Measurements from ENCODE around the gene FAM50B. TPM values are rescaled to one million over a fixed set of nuclear protein-coding genes. Genes with fewer than 3 reads are reported as not detected.

Gene FAM50B
- total RNA-seq, 1 donor from 2014 or later, result 0.70 TPM

GRCh38 chr6:3835785-3836184, 13.4 kb upstream of the FAM50B start:
- peak; percentile 17 for DNase-seq (ENCODE audit: extremely low spot score, unreplicated experiment)
- Mint-ChIP-seq H3K4me3 (ENCODE audit: unreplicated experiment) (no peak overlapping the region), H3K27me3 (ENCODE audit: unreplicated experiment) (no peaks in the 10 kb centered on the region), H3K9me3 (ENCODE audit: unreplicated experiment) (no peaks in the 10 kb centered on the region), H3K27ac (ENCODE audit: unreplicated experiment) (no peak overlapping the region), H3K36me3 (ENCODE audit: unreplicated experiment) (no peaks in the 10 kb centered on the region), H3K4me1 (ENCODE audit: unreplicated experiment) (peaks cover 29% of the 10 kb centered on the region)
- no peak for TF ChIP-seq CTCF (IDR thresholded peaks at IDR 0.05)

- Mint-ChIP-seq H3K27ac (ENCODE audit: unreplicated experiment) (no peak overlapping the region), H3K4me1 (ENCODE audit: unreplicated experiment) (peaks cover 37% of the 10 kb centered on the region), H3K36me3 (ENCODE audit: unreplicated experiment) (no peaks in the 10 kb centered on the region), H3K27me3 (ENCODE audit: unreplicated experiment) (no peaks in the 10 kb centered on the region), H3K9me3 (ENCODE audit: unreplicated experiment) (no peaks in the 10 kb centered on the region), H3K4me3 (ENCODE audit: unreplicated experiment) (no peak overlapping the region)
- no peak for TF ChIP-seq CTCF (IDR thresholded peaks at IDR 0.05)
- DNase-seq (ENCODE audit: extremely low spot score, unreplicated experiment), result peak; percentile 30
These were observed 12.6 kb upstream of the FAM50B start for GRCh38 chr6:3836566-3836965.

GRCh38 chr6:3837781-3838180, 11.4 kb upstream of the FAM50B start:
- Mint-ChIP-seq H3K9me3 (ENCODE audit: unreplicated experiment) (no peaks in the 10 kb centered on the region), H3K27ac (ENCODE audit: unreplicated experiment) (no peak overlapping the region), H3K4me1 (ENCODE audit: unreplicated experiment) (peaks cover 43% of the 10 kb centered on the region), H3K36me3 (ENCODE audit: unreplicated experiment) (no peaks in the 10 kb centered on the region), H3K27me3 (ENCODE audit: unreplicated experiment) (no peaks in the 10 kb centered on the region), H3K4me3 (ENCODE audit: unreplicated experiment) (no peak overlapping the region)
- TF ChIP-seq CTCF (IDR thresholded peaks at IDR 0.05), result no peak
- DNase-seq (ENCODE audit: extremely low spot score, unreplicated experiment), result no peak

- Mint-ChIP-seq H3K4me1 (ENCODE audit: unreplicated experiment) (peaks cover 56% of the 10 kb centered on the region), H3K4me3 (ENCODE audit: unreplicated experiment) (no peak overlapping the region), H3K27ac (ENCODE audit: unreplicated experiment) (peak overlapping the region; percentile 75), H3K27me3 (ENCODE audit: unreplicated experiment) (no peaks in the 10 kb centered on the region), H3K9me3 (ENCODE audit: unreplicated experiment) (no peaks in the 10 kb centered on the region), H3K36me3 (ENCODE audit: unreplicated experiment) (no peaks in the 10 kb centered on the region)
- TF ChIP-seq CTCF (IDR thresholded peaks at IDR 0.05), result no peak
- peak; percentile 57 for DNase-seq (ENCODE audit: extremely low spot score, unreplicated experiment)
These were observed 9.9 kb upstream of the FAM50B start for GRCh38 chr6:3838992-3839867.

- peak; percentile 32 for DNase-seq (ENCODE audit: extremely low spot score, unreplicated experiment)
- TF ChIP-seq CTCF (IDR thresholded peaks at IDR 0.05), result no peak
- H3K4me1 Mint-ChIP-seq (ENCODE audit: unreplicated experiment), result peaks cover 64% of the 10 kb centered on the region
- H3K36me3 Mint-ChIP-seq (ENCODE audit: unreplicated experiment), result no peaks in the 10 kb centered on the region
- no peaks in the 10 kb centered on the region for H3K27me3 Mint-ChIP-seq (ENCODE audit: unreplicated experiment)
- H3K9me3 Mint-ChIP-seq (ENCODE audit: unreplicated experiment), result no peaks in the 10 kb centered on the region
- peak overlapping the region; percentile 91 for H3K27ac Mint-ChIP-seq (ENCODE audit: unreplicated experiment)
- H3K4me3 Mint-ChIP-seq (ENCODE audit: unreplicated experiment), result no peak overlapping the region
These were observed 8.1 kb upstream of the FAM50B start for GRCh38 chr6:3841066-3841454.

Measured in osteocyte (in vitro differentiated cells).